K562 (cell line): Measurements from ENCODE around the gene CHST14. TPM values are rescaled to one million over a fixed set of nuclear protein-coding genes. Genes with fewer than 3 reads are reported as not detected.

Experiments
- ATAC-seq: fragments of 200-7000 bp; cut with Tn5 transposase; 3 replicates; pipeline ENCODE4 v1.9.1; 2020; ENCODE audit warnings: moderate library complexity
- BruUV-seq: library from RNA; stranded (reverse); fragments of 400-500 nt; replicated peaks from 2 replicates; lab custom pipeline; 2021; lab: Mats Ljungman, UMichigan
- CTCF ChIA-PET: fragments of 300-600 bp; formaldehyde crosslinking; extraction: SDS; loops from one replicate; lab custom pipeline; 2021; ENCODE audit warnings: low intra/inter-chr PET ratio; lab: Yijun Ruan, JAX
- POLR2A ChIA-PET: fragments of 300-600, 350-650 bp; sonication (Branson Sonifier 250); formaldehyde crosslinking; extraction: SDS; loops from one replicate; lab custom pipeline; 2021; ENCODE audit warnings: antibody characterized with exemption, inconsistent platforms; lab: Yijun Ruan, JAX
- DNase-seq, 4 experiments: peaks; one replicate each; pipeline versions ENCODE4 v3.0.0 to v3.0.0-alpha.2; 2011 to 2018; ENCODE audit warnings: low spot score in 3 of 4, mixed read lengths in 3 of 4; ENCODE audit errors: extremely low read depth in 1 of 4
- FAIRE-seq: peaks from 2 replicates; lab custom pipeline; 2011; peaks lifted over from hg19 to GRCh38; lab: Jason Lieb, UNC
- H2AFZ ChIP-seq: 2 replicates; pipeline ENCODE4 v1.6.0; 2011; ENCODE audit warnings: low read depth, low read length, control low read depth, inconsistent platforms
- H3K27ac ChIP-seq: fragments of 200-600 bp; 3 replicates; pipeline ENCODE4 v1.8.0; 2011; ENCODE audit warnings: low read depth, mild to moderate bottlenecking, control low read depth, inconsistent platforms, low read length, moderate library complexity, mixed read lengths; ENCODE audit errors: extremely low read depth
- H3K27me3 ChIP-seq, 2 experiments: fragments of 300-600 bp in 1 of 2; 2 replicates in 1 of 2; 3 replicates in 1 of 2; pipeline versions ENCODE4 v1.6.0 to v1.8.0; 2011; ENCODE audit warnings: inconsistent platforms in 2 of 2, low read length in 2 of 2, mild to moderate bottlenecking in 1 of 2, mixed read lengths in 1 of 2, moderate library complexity in 1 of 2; ENCODE audit not compliant: control insufficient read depth in 2 of 2, insufficient read depth in 2 of 2
- H3K36me3 ChIP-seq: fragments of 300-600 bp; 3 replicates; pipeline ENCODE4 v1.8.0; 2011; ENCODE audit warnings: mild to moderate bottlenecking, low read length, inconsistent platforms; ENCODE audit not compliant: control insufficient read depth, insufficient read depth
- H3K4me1 ChIP-seq, 2 experiments: fragments of 200-600 bp in 1 of 2; replicated peaks in 1 of 2; 2 replicates in 1 of 2; 3 replicates in 1 of 2; pipeline versions ENCODE4 v1.5.1 to v1.8.0; 2011; ENCODE audit warnings: inconsistent platforms in 2 of 2, low read length in 2 of 2, mild to moderate bottlenecking in 1 of 2, mixed read lengths in 1 of 2, moderate library complexity in 1 of 2; ENCODE audit not compliant: control insufficient read depth in 2 of 2, insufficient read depth in 2 of 2
- H3K4me2 ChIP-seq: 2 replicates; pipeline ENCODE4 v1.6.1; 2011; ENCODE audit warnings: low read length, control low read depth, inconsistent platforms, mixed read lengths; ENCODE audit not compliant: insufficient read depth
- H3K4me3 ChIP-seq: fragments of 200-600 bp; sonication (generic), shearing (Covaris generic); 2 replicates; pipeline ENCODE4 v1.5.1; 2016; ENCODE audit warnings: control low read depth, inconsistent platforms
- H3K79me2 ChIP-seq: fragments of 200-600 bp; 3 replicates; pipeline ENCODE4 v1.8.0; 2011; ENCODE audit warnings: low read length, inconsistent platforms; ENCODE audit not compliant: control insufficient read depth, insufficient read depth
- H3K9ac ChIP-seq, 2 experiments: 2 replicates each; pipeline versions ENCODE4 v1.6.0 to v1.6.1; 2011; ENCODE audit warnings: low read depth in 2 of 2, low read length in 2 of 2, control low read depth in 1 of 2, inconsistent platforms in 1 of 2, mild to moderate bottlenecking in 1 of 2, mixed read lengths in 1 of 2; ENCODE audit not compliant: insufficient read depth in 1 of 2
- H3K9me1 ChIP-seq: one replicate; pipeline ENCODE4 v1.6.0; 2011; ENCODE audit warnings: inconsistent platforms, mild to moderate bottlenecking, low read length, moderate library complexity; ENCODE audit not compliant: control insufficient read depth, insufficient read depth
- H3K9me3 ChIP-seq: replicated peaks from 2 replicates; pipeline ENCODE4 v1.5.1; 2011; ENCODE audit warnings: low read depth, low read length, inconsistent platforms; ENCODE audit not compliant: control insufficient read depth, insufficient read depth
- H4K20me1 ChIP-seq: replicated peaks from 2 replicates; pipeline ENCODE4 v1.6.1; 2011; ENCODE audit warnings: low read length, inconsistent platforms, mixed read lengths; ENCODE audit not compliant: control insufficient read depth, insufficient read depth
- HDAC2 ChIP-seq: fragments of 450-650 bp; IDR thresholded peaks from 2 replicates; pipeline ENCODE4 v1.6.1; 2016; ENCODE audit warnings: mild to moderate bottlenecking
- MAFG ChIP-seq: fragments of 450-650 bp; conservative IDR thresholded peaks from 2 replicates; pipeline ENCODE4 v1.6.1; 2016; ENCODE audit warnings: missing genetic modification characterization, missing compliant biosample characterization
- RFX1 ChIP-seq: fragments of 450-650 bp; IDR thresholded peaks from 2 replicates; pipeline ENCODE4 v1.6.1; 2016; ENCODE audit warnings: mild to moderate bottlenecking, moderate library complexity
- TARDBP ChIP-seq: fragments of 450-650 bp; IDR thresholded peaks from 2 replicates; pipeline ENCODE4 v1.6.1; 2016
- ZNF23 ChIP-seq: fragments of 250-450 bp; sonication (Bioruptor Pico); IDR thresholded peaks from 2 replicates; pipeline ENCODE4 v1.4.0; 2020; ENCODE audit warnings: mild to moderate bottlenecking
- ZNF41 ChIP-seq: fragments of 250-450 bp; sonication (Bioruptor Pico); conservative IDR thresholded peaks from 2 replicates; pipeline ENCODE4 v1.4.0; 2020; ENCODE audit warnings: mild to moderate bottlenecking
- WGBS: fragments of 100-300 bp; shearing (Covaris generic); methylation state at CpG from one replicate; pipeline ENCODE4 v1.1.6; 2016; ENCODE audit warnings: low coverage, mixed read lengths; ENCODE audit not compliant: insufficient coverage; ENCODE audit errors: missing lambda C conversion rate; 5-methylcytosine and 5-hydroxymethylcytosine counted together
- in situ Hi-C: fragments of 300-500 bp; cut with MboI; formaldehyde crosslinking; loops from 4 replicates; pipeline ENCODE4 v1.15.0; 2018; ENCODE audit warnings: inconsistent platforms, mixed read lengths
- intact Hi-C: fragments of 100-400 bp; cut with micrococcal nuclease; formaldehyde crosslinking; loops from 2 replicates; pipeline ENCODE4 v1.14.2; 2022
- polyA plus RNA-seq, 8 experiments: library from polyadenylated mRNA; depleted of rRNA in 4 of 8; stranded (reverse) in 5 of 8; unstranded in 3 of 8; fragments of >200 nt; fragmentation: Nextera tagmentation in 2 of 8; fragmentation: Illumina TruSeq in 1 of 8; extraction: Ambion mirVana in 2 of 8; extraction: Trizol in 1 of 8; gene quantifications; 2 replicates each; pipeline versions ENCODE4 v1.2.1 to v1.2.3, GENCODE V29; 2011 to 2014; ENCODE audit warnings: inconsistent platforms in 1 of 8, missing spikeins in 1 of 8
- total RNA-seq, 7 experiments: library from RNA; depleted of rRNA in 6 of 7; stranded (reverse); fragments of >200 nt in 6 of 7; fragmentation: Illumina TruSeq in 2 of 7; extraction: Trizol in 2 of 7; gene quantifications; 2 replicates each; pipeline versions ENCODE4 v1.2.1 to v1.2.3, GENCODE V29; 2011 to 2021; ENCODE audit warnings: low replicate concordance in 1 of 7
- TF ChIP-seq, protein P1 (sequence below): fragments of 450-650 bp; IDR thresholded peaks from 2 replicates; pipeline ENCODE4 v1.6.1; 2018; ENCODE audit not compliant: partially characterized antibody
- TF ChIP-seq, protein P2 (sequence below): fragments of 150-350 bp; conservative IDR thresholded peaks from 2 replicates; pipeline ENCODE4 v1.6.1; 2014; ENCODE audit warnings: low read length
- TF ChIP-seq, protein P3 (sequence below): sonication (generic); formaldehyde crosslinking; IDR thresholded peaks from 2 replicates; pipeline ENCODE4 v1.8.1; 2023; ENCODE audit warnings: mild to moderate bottlenecking, missing genetic modification reagents
- TF ChIP-seq, protein P4 (sequence below): sonication (generic); formaldehyde crosslinking; IDR thresholded peaks from 2 replicates; pipeline ENCODE4 v1.8.0; 2022; ENCODE audit warnings: mild to moderate bottlenecking, missing genetic modification reagents

Gene CHST14
- total and polyA plus RNA-seq, 9 of the 15 experiments (the other 6 are each of a cell fraction or from before 2014, with no cell fraction given): 1.6 to 12.1 (median 4.5) TPM

DNA sequence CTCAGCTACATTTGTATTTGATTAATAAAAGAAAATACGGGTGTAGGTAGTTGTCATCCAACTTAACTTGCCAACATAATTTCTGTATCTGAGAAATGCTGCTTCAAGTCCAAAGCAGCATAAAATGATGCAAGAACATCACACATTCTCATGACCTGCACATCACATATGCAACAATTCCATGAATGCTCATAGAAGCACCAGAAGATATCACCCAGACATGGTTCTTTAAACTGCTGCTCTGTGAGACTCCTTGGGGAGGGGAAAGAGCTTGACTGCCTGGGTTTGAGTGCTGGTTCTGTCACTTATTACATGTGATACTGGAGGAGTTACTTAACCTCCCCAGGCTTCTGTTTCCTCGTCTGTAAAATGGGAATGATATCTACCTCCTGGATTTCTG lies 39.4 kb downstream of the CHST14 start (continued):
- TF ChIP-seq, protein P1, sequence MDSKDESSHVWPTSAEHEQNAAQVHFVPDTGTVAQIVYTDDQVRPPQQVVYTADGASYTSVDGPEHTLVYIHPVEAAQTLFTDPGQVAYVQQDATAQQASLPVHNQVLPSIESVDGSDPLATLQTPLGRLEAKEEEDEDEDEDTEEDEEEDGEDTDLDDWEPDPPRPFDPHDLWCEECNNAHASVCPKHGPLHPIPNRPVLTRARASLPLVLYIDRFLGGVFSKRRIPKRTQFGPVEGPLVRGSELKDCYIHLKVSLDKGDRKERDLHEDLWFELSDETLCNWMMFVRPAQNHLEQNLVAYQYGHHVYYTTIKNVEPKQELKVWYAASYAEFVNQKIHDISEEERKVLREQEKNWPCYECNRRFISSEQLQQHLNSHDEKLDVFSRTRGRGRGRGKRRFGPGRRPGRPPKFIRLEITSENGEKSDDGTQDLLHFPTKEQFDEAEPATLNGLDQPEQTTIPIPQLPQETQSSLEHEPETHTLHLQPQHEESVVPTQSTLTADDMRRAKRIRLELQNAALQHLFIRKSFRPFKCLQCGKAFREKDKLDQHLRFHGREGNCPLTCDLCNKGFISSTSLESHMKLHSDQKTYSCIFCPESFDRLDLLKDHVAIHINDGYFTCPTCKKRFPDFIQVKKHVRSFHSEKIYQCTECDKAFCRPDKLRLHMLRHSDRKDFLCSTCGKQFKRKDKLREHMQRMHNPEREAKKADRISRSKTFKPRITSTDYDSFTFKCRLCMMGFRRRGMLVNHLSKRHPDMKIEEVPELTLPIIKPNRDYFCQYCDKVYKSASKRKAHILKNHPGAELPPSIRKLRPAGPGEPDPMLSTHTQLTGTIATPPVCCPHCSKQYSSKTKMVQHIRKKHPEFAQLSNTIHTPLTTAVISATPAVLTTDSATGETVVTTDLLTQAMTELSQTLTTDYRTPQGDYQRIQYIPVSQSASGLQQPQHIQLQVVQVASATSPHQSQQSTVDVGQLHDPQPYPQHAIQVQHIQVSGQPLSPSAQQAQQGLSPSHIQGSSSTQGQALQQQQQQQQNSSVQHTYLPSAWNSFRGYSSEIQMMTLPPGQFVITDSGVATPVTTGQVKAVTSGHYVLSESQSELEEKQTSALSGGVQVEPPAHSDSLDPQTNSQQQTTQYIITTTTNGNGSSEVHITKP: no peak
- no peak for TF ChIP-seq TARDBP
- TF ChIP-seq ZNF23 (CRISPR knock-in tag): no peak

DNA sequence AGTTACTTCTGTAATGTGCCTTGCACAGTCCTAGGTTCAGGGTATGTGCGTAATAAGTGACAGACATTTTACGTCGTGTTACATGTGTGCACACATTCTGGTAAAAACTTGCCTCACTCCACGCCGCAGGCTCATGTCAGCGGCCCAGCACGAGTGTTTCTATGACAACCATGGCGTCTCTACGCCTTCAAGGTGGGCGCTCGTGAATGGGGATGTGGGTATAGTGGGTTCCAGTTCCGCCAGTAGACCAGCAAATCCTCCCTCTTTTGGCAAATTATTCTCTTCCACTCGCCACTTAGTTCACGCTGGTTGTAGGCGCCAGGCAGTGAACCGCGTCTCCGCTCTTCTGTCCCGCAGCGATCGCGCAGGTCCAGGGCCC lies 40.3 kb downstream of the CHST14 start:
- H3K4me1 ChIP-seq: peaks cover 20 to 28% of the 10 kb centered on the region in 2 experiments
- H3K79me2 ChIP-seq: no peaks in the 10 kb centered on the region
- TSS peak; percentile 73 for BruUV-seq
- FAIRE-seq (no peak), ATAC-seq (no peak), DNase-seq (no peak)
- ChIA-PET CTCF (no interaction called here), POLR2A (interaction anchor here (0.6 kb wide), 1 partner anchor 59 kb away, joined by 3 read pairs; no protein-coding TSS in a partner anchor)
- in situ Hi-C loops (no loop called here), intact Hi-C loops (loop anchor here (10.0 kb wide), 1 partner anchor 274 kb away; no protein-coding TSS in a partner anchor)
- peak overlapping the region; percentile 72 for H3K4me2 ChIP-seq
- no peaks in the 10 kb centered on the region for H3K9me3 ChIP-seq
- no peaks in the 10 kb centered on the region for H3K36me3 ChIP-seq
- H3K9ac ChIP-seq: peak overlapping the region; percentile 59 to 89
- no peaks in the 10 kb centered on the region for H4K20me1 ChIP-seq
- H3K9me1 ChIP-seq: peaks cover 4% of the 10 kb centered on the region
- H3K4me3 ChIP-seq: peak overlapping the region; percentile 36
- WGBS: 70% methylated on average over 22 of the region's 22 CpGs
- H3K27me3 ChIP-seq: no peaks in the 10 kb centered on the region
- H2AFZ ChIP-seq: peak overlapping the region; percentile 88
- peak overlapping the region; percentile 60 for H3K27ac ChIP-seq
- TF ChIP-seq ZNF41 (CRISPR knock-in tag) (no peak), MAFG (tag) (no peak), HDAC2 (0 out of 2 replicates have a peak, but pooled peaks have one; percentile 20), RFX1 (peak; percentile 83)
- TF ChIP-seq, protein P2, sequence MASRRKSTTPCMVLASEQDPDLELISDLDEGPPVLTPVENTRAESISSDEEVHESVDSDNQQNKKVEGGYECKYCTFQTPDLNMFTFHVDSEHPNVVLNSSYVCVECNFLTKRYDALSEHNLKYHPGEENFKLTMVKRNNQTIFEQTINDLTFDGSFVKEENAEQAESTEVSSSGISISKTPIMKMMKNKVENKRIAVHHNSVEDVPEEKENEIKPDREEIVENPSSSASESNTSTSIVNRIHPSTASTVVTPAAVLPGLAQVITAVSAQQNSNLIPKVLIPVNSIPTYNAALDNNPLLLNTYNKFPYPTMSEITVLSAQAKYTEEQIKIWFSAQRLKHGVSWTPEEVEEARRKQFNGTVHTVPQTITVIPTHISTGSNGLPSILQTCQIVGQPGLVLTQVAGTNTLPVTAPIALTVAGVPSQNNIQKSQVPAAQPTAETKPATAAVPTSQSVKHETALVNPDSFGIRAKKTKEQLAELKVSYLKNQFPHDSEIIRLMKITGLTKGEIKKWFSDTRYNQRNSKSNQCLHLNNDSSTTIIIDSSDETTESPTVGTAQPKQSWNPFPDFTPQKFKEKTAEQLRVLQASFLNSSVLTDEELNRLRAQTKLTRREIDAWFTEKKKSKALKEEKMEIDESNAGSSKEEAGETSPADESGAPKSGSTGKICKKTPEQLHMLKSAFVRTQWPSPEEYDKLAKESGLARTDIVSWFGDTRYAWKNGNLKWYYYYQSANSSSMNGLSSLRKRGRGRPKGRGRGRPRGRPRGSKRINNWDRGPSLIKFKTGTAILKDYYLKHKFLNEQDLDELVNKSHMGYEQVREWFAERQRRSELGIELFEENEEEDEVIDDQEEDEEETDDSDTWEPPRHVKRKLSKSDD: peak; percentile 97
- TF ChIP-seq, protein P3, sequence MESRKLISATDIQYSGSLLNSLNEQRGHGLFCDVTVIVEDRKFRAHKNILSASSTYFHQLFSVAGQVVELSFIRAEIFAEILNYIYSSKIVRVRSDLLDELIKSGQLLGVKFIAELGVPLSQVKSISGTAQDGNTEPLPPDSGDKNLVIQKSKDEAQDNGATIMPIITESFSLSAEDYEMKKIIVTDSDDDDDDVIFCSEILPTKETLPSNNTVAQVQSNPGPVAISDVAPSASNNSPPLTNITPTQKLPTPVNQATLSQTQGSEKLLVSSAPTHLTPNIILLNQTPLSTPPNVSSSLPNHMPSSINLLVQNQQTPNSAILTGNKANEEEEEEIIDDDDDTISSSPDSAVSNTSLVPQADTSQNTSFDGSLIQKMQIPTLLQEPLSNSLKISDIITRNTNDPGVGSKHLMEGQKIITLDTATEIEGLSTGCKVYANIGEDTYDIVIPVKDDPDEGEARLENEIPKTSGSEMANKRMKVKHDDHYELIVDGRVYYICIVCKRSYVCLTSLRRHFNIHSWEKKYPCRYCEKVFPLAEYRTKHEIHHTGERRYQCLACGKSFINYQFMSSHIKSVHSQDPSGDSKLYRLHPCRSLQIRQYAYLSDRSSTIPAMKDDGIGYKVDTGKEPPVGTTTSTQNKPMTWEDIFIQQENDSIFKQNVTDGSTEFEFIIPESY: peak; percentile 95
- TF ChIP-seq, protein P4, sequence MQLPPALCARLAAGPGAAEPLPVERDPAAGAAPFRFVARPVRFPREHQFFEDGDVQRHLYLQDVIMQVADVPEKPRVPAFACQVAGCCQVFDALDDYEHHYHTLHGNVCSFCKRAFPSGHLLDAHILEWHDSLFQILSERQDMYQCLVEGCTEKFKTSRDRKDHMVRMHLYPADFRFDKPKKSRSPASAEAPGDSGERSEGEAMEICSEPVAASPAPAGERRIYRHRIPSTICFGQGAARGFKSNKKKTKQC: 0 out of 2 replicates have a peak, but pooled peaks have one; percentile 1
